Subcutaneous adipose tissue (tissue), 4 donors: ENCODE measurements around the gene SMPDL3B. TPM values are rescaled to one million over a fixed set of nuclear protein-coding genes. Genes with fewer than 3 reads are reported as not detected.

ENCODE experiments used
- total RNA-seq, 4 donors: library from RNA; depleted of rRNA; stranded (reverse); fragments of >200 nt; gene quantifications; one replicate each; pipeline ENCODE4 v1.1.0, GENCODE V29; 2016
- TF ChIP-seq, protein P1 (sequence below): fragments of 450-650 bp; IDR thresholded peaks from one replicate; pipeline ENCODE4 v1.5.1; 2016; ENCODE audit warnings: low read depth, mild to moderate bottlenecking, control low read depth, antibody characterized with exemption, moderate library complexity

The SMPDL3B gene
- total RNA-seq, 4 donors from 2014 or later, result 0.66 to 1.1 TPM; not detected in 2

DNA sequence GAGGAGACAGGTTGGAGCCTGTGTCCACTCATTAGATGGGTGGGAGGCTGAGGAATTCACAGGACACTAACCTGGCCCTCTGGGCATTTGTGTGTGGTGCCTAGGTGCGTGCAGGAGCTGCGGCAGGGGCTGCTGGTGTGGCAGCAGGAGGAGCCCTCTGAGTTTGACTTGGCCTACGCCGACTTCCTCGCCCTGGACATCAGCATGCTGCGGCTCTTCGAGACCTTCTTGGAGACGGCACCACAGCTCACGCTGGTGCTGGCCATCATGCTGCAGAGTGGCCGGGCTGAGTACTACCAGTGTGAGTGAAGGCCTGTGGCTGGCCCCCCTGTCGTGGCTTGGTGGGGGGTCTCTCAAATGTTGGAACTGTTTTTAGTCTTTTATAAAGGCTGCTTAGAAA is 28.6 kb downstream of the SMPDL3B start:
- TF ChIP-seq, protein P1, sequence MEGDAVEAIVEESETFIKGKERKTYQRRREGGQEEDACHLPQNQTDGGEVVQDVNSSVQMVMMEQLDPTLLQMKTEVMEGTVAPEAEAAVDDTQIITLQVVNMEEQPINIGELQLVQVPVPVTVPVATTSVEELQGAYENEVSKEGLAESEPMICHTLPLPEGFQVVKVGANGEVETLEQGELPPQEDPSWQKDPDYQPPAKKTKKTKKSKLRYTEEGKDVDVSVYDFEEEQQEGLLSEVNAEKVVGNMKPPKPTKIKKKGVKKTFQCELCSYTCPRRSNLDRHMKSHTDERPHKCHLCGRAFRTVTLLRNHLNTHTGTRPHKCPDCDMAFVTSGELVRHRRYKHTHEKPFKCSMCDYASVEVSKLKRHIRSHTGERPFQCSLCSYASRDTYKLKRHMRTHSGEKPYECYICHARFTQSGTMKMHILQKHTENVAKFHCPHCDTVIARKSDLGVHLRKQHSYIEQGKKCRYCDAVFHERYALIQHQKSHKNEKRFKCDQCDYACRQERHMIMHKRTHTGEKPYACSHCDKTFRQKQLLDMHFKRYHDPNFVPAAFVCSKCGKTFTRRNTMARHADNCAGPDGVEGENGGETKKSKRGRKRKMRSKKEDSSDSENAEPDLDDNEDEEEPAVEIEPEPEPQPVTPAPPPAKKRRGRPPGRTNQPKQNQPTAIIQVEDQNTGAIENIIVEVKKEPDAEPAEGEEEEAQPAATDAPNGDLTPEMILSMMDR, result no peak

DNA sequence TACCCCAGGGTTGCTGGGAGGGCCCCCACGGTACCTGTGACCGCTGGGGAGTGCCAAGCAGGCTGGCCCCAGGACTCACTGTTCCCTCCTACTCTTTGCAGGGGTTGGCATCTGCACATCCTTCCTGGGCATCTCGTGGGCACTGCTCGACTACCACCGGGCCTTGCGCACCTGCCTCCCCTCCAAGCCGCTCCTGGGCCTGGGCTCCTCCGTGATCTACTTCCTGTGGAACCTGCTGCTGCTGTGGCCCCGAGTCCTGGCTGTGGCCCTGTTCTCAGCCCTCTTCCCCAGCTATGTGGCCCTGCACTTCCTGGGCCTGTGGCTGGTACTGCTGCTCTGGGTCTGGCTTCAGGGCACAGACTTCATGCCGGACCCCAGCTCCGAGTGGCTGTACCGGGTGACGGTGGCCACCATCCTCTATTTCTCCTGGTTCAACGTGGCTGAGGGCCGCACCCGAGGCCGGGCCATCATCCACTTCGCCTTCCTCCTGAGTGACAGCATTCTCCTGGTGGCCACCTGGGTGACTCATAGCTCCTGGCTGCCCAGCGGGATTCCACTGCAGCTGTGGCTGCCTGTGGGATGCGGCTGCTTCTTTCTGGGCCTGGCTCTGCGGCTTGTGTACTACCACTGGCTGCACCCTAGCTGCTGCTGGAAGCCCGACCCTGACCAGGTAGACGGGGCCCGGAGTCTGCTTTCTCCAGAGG is 31.8 kb downstream of the SMPDL3B start:
- TF ChIP-seq, protein P1, result no peak

DNA sequence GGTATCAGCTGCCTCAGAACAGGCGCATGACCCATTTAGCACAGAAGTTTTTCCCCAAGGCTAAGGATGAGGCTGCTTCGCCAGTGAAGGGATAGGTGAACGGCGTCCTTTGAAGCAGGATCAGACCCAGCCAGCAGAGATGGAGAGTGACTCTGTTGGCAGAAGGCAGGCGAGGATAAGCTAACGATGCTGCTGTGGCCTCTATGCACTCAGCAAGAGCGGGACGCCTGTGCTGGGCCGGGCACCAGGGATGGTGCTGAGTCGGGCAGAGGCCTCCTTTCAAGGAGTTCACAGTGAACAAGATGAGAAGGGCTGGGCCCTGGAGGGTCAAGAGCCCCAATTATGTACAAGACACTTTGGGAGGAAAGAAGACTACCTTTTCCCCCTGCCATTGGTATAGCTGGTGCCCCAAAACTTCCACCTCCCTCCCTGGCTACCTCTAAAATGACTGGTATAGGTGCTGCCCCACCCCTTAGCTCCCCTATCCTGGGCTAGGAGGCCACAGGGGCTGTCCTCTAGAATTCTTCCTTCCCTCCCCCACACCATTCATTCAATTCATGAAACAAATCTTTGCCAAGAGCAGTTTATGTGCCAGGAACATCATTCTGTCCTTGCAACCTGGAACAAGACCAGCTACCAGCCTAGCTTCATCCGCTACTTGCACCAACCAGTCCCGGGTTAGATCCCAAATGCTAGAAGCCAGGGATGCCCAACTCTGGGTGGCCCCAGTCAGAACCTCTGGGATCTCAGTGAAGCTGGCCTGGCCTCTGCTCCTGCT is 32.5 kb downstream of the SMPDL3B start:
- TF ChIP-seq, protein P1, result no peak

DNA sequence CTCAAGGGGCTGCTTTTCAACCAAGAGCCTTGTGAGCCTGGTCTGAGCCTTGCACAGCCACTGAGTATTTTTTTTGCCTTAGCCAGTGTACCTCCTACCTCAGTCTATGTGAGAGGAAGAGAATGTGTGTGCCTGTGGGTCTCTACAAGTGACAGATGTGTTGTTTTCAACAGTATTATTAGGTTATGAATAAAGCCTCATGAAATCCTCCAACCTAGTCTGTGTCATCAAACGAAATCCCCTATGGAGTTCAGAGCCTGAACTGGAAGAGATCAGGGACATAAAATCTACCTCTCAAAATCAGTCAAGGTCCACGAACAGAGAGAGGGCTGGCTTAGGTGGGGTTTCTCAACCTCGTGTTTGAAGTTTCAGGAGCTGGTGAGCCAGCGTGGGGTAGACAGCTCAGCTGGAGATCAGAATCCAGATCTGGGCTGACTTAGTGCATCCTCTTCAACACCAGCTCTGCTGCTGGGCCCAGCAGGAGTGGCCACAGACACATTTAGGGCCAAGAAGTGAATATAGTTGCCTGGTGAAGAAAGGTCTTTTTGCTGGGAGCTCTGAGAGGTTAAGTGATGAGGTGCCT is 33.2 kb downstream of the SMPDL3B start:
- TF ChIP-seq, protein P1, result no peak

DNA sequence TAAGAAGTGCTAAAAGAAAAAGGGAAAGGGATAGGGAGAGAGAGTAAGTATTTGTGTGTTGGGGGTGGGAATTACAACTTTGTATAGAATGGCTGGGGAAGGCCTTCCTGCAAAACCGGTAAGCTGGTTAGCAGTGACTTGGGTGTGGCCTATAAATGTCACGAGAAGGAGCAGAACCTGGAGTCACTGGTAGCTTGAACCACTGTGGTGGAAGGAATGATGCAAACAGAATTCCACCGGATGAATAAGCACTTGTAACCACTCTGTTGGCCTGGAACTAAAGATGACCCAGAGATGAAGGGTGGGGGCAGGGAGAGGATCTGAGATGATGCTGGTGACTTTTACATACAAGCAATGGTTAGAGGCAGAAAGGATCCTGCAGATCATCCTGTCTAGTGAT is 33.9 kb downstream of the SMPDL3B start:
- TF ChIP-seq, protein P1, result no peak

DNA sequence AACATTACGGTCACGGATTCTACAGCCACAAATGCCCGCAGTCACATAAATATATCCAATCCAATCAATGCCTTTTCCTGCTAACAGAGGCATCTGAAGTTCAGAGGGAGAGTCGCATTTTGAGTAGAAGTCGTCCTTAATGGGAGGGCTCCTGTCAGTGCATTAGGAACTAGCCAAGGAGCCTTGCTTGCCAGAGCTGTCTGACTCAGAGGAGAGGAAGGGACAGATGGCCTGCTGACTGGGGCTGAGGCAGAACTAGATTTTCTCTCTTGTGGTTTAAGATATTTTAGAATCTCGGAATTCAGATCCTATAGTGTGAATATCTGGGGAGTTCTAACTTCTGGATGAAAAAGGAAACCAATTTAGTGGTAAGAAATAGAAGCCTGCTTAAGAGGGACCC is 35.6 kb downstream of the SMPDL3B start:
- TF ChIP-seq, protein P1, result no peak

DNA sequence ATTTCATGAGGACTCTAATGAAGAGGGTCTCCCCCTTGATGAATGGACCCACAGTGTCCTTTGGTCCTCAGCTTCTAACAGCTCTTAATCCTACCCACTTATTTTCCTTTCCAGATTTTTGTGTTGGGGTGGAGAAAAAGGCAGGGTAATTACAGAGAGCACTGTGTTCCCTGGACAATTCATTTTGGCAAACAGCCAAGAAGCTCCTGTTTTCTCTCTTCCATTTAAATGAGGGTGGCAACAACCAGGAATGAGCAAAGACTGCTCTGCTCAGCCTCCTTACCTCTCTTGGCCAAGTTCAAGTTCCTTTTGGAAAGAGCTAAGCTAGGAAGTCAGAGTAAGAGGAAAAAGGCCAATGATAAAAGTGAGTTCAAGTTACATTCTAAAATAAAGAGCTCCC is 36.9 kb downstream of the SMPDL3B start:
- TF ChIP-seq, protein P1, result no peak
